ENCODE results near the gene KIF24. TPM values are rescaled to one million over a fixed set of nuclear protein-coding genes. Genes with fewer than 3 reads are reported as not detected.

Gene KIF24
- polyA plus RNA-seq, 1 of the 3 experiments (the other 2 are of a cell fraction), result 1.2 TPM

DNA sequence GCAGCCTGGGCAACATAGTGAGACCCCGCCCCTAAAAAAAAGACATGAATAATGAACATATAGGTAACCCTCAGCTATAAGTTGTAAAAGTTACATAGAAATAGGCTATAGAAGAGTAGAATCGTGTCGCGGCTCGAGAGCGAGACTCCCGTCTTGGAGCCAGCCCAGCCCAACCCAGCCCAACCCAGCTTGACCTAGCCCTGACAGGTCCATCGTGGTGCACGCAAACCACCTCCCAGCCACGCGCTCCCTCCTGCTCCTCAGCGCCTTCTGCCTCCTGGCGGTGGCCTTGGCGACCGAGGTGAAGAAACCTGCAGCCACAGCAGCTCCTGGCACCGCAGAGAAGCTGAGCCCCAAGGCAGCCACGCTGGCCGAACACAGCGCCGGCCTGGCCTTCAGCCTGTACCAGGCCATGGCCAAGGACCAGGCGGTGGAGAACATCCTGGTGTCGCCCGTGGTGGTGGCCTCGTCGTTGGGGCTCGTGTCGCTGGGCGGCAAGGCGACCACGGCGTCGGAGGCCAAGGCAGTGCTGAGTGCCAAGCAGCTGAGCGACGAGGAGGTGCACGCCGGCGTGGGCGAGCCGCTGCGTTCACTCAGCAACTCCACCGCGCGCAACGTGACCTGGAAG lies 10.8 kb downstream of the KIF24 start:
- POLR2A ChIA-PET, result no interaction called here
- H3K4me3 ChIP-seq (ENCODE audit: low read depth in 2 of 2, low read length in 1 of 2), result no peak overlapping the region

More for the DNA sequence above, 10.8 kb downstream of the KIF24 start:
- Histone ChIP-seq H3K9me3 (no peaks in the 10 kb centered on the region), H3K27ac (ENCODE audit: low read depth in 2 of 2, low read length in 1 of 2) (no peak overlapping the region), H3K36me3 (replicated peaks in 1 of 2; ENCODE audit: control insufficient read depth in 1 of 2, insufficient read depth in 2 of 2, low read length in 1 of 2) (no peaks in the 10 kb centered on the region), H3K79me2 (ENCODE audit: insufficient read depth) (peaks cover 29% of the 10 kb centered on the region; the same call in 1 of the 2 replicates), H3K4me1 (ENCODE audit: control insufficient read depth in 1 of 2, insufficient read depth in 2 of 2, low read depth in 1 of 2, low read length in 1 of 2) (no peaks in the 10 kb centered on the region), H3K9ac (no peak overlapping the region), H3F3A (replicated peaks; ENCODE audit: insufficient read depth) (peaks cover 3% of the 10 kb centered on the region), H2AFZ (ENCODE audit: low read depth) (no peak overlapping the region), H4K20me1 (ENCODE audit: insufficient read depth) (no peaks in the 10 kb centered on the region), H3K27me3 (ENCODE audit: insufficient read depth) (no peaks in the 10 kb centered on the region), H3K4me2 (no peak overlapping the region), H3K9me2 (no peaks in the 10 kb centered on the region)
- DNase-seq, result no peak
- CTCF ChIA-PET, result interaction anchor here (0.8 to 1.1 kb wide), 3 partner anchors 14 to 182 kb away, joined by 3 to 6 read pairs (median 3); no protein-coding TSS in a partner anchor
- TF ChIP-seq FOXJ3 (CRISPR knock-in tag; IDR thresholded peaks at IDR 0.05) (no peak), FOSL2 (IDR thresholded peaks at IDR 0.05; ENCODE audit: borderline replicate concordance, low read depth) (no peak), TEAD4 (IDR thresholded peaks at IDR 0.05; ENCODE audit: borderline replicate concordance, insufficient read depth) (no peak), JUND (IDR thresholded peaks at IDR 0.05) (no peak), PBX3 (IDR thresholded peaks at IDR 0.05) (no peak), EZH2phosphoT487 (IDR thresholded peaks at IDR 0.05; ENCODE audit: borderline replicate concordance, low read depth) (no peak), SMC3 (IDR thresholded peaks at IDR 0.05; ENCODE audit: low read depth, low read length) (no peak), SIN3A (IDR thresholded peaks at IDR 0.05; ENCODE audit: borderline replicate concordance, low read depth, low read length) (no peak), RCOR1 (IDR thresholded peaks at IDR 0.05; ENCODE audit: low read length) (no peak), EP300 (IDR thresholded peaks at IDR 0.05; ENCODE audit: borderline replicate concordance in 1 of 2, low read depth in 1 of 2, low read length in 1 of 2) (no peak), TAF1 (IDR thresholded peaks at IDR 0.05; ENCODE audit: borderline replicate concordance, low read depth, low read length) (no peak), NFIC (IDR thresholded peaks at IDR 0.05; ENCODE audit: borderline replicate concordance) (no peak), ELF1 (IDR thresholded peaks at IDR 0.05) (no peak), RXRA (IDR thresholded peaks at IDR 0.05; ENCODE audit: borderline replicate concordance, low read depth) (no peak), IRF3 (IDR thresholded peaks at IDR 0.05; ENCODE audit: low read depth, low read length) (no peak)
- TF ChIP-seq, protein P1, sequence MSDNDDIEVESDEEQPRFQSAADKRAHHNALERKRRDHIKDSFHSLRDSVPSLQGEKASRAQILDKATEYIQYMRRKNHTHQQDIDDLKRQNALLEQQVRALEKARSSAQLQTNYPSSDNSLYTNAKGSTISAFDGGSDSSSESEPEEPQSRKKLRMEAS (IDR thresholded peaks at IDR 0.05; ENCODE audit: low read depth), result no peak
- TF ChIP-seq, protein P2, sequence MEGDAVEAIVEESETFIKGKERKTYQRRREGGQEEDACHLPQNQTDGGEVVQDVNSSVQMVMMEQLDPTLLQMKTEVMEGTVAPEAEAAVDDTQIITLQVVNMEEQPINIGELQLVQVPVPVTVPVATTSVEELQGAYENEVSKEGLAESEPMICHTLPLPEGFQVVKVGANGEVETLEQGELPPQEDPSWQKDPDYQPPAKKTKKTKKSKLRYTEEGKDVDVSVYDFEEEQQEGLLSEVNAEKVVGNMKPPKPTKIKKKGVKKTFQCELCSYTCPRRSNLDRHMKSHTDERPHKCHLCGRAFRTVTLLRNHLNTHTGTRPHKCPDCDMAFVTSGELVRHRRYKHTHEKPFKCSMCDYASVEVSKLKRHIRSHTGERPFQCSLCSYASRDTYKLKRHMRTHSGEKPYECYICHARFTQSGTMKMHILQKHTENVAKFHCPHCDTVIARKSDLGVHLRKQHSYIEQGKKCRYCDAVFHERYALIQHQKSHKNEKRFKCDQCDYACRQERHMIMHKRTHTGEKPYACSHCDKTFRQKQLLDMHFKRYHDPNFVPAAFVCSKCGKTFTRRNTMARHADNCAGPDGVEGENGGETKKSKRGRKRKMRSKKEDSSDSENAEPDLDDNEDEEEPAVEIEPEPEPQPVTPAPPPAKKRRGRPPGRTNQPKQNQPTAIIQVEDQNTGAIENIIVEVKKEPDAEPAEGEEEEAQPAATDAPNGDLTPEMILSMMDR (IDR thresholded peaks at IDR 0.05), result no peak
- WGBS (ENCODE audit: low lambda C conversion rate), result 95% methylated on average over 40 of the region's 44 CpGs
